GM18511 (cell line): ENCODE data around the gene RAB3D.

ENCODE experiments used
- ATAC-seq: cut with Tn5 transposase; IDR thresholded peaks from one replicate; pipeline ENCODE4 v1.9.1; 2021; ENCODE audit warnings: mild to moderate bottlenecking, moderate library complexity; ENCODE audit not compliant: unreplicated experiment

RAB3D gene

GRCh38 chr19:11299946-11300810 is 39.3 kb downstream of the RAB3D start:
- no peak for ATAC-seq

- no peak for ATAC-seq
Measured at GRCh38 chr19:11296264-11296663, 43.2 kb downstream of the RAB3D start.

- ATAC-seq = no peak
Measured at GRCh38 chr19:11295665-11296245, 43.7 kb downstream of the RAB3D start, which contains the start of gene TSPAN16. Gene TSPAN16, plus strand, starts transcription at chr19:11296160. Its CDS starts 138 bp downstream, at chr19:11296298.

- no peak for ATAC-seq
Measured at GRCh38 chr19:11295180-11295579, 44.3 kb downstream of the RAB3D start.

- ATAC-seq = peak; percentile 64
Measured at GRCh38 chr19:11293433-11294389, 45.7 kb downstream of the RAB3D start.

GRCh38 chr19:11291991-11292390 is 47.5 kb downstream of the RAB3D start:
- no peak for ATAC-seq

- ATAC-seq = no peak
Measured at GRCh38 chr19:11291415-11291814, 48.0 kb downstream of the RAB3D start.

- no peak for ATAC-seq
Measured at GRCh38 chr19:11290256-11290655, 49.2 kb downstream of the RAB3D start.

GRCh38 chr19:11288349-11288748 is 51.1 kb downstream of the RAB3D start:
- no peak for ATAC-seq

- no peak for ATAC-seq
Measured at GRCh38 chr19:11286312-11286974, 53.0 kb downstream of the RAB3D start.

GRCh38 chr19:11284515-11284914 is 54.9 kb downstream of the RAB3D start:
- ATAC-seq = no peak

GRCh38 chr19:11281356-11282049 is 58.0 kb downstream of the RAB3D start:
- ATAC-seq = no peak

- ATAC-seq = no peak
Measured at GRCh38 chr19:11279505-11280236, 59.8 kb downstream of the RAB3D start.

GRCh38 chr19:11278670-11279069 is 60.8 kb downstream of the RAB3D start:
- ATAC-seq = no peak

GRCh38 chr19:11274533-11275086 is 64.8 kb downstream of the RAB3D start:
- no peak for ATAC-seq

- no peak for ATAC-seq
Measured at GRCh38 chr19:11273989-11274388, 65.5 kb downstream of the RAB3D start.

GRCh38 chr19:11273296-11273695 is 66.2 kb downstream of the RAB3D start:
- ATAC-seq = no peak
